HG02840 (cell line): ENCODE data around the gene YARS1.

ENCODE experiments used
- ATAC-seq: cut with Tn5 transposase; IDR thresholded peaks from one replicate; pipeline ENCODE4 v1.9.1; 2021; ENCODE audit warnings: mild to moderate bottlenecking, moderate library complexity, moderate number of reproducible peaks; ENCODE audit not compliant: unreplicated experiment, low FRiP score

YARS1 gene

GRCh38 chr1:32748926-32749325 lies 68.2 kb downstream of the YARS1 start:
- no peak for ATAC-seq

GRCh38 chr1:32748348-32748747 lies 68.8 kb downstream of the YARS1 start:
- ATAC-seq: no peak

GRCh38 chr1:32746130-32746529 lies 71.0 kb downstream of the YARS1 start:
- no peak for ATAC-seq

- ATAC-seq: no peak
These were observed 73.1 kb downstream of the YARS1 start for GRCh38 chr1:32744071-32744425.

- ATAC-seq: no peak
These were observed 73.6 kb downstream of the YARS1 start for GRCh38 chr1:32743380-32744070.

- no peak for ATAC-seq
These were observed 74.2 kb downstream of the YARS1 start for GRCh38 chr1:32742956-32743355.

GRCh38 chr1:32742199-32742947 lies 74.8 kb downstream of the YARS1 start:
- no peak for ATAC-seq

- ATAC-seq: no peak
These were observed 75.6 kb downstream of the YARS1 start for GRCh38 chr1:32741413-32742198.

- ATAC-seq: no peak
These were observed 76.1 kb downstream of the YARS1 start for GRCh38 chr1:32741059-32741412.

GRCh38 chr1:32736812-32737791 lies 80.1 kb downstream of the YARS1 start:
- no peak for ATAC-seq

- ATAC-seq: no peak
These were observed 83.4 kb downstream of the YARS1 start for GRCh38 chr1:32733582-32734321.

GRCh38 chr1:32729254-32730046 lies 87.7 kb downstream of the YARS1 start:
- no peak for ATAC-seq

GRCh38 chr1:32728413-32729077 lies 88.6 kb downstream of the YARS1 start:
- ATAC-seq: no peak

- ATAC-seq: no peak
These were observed 89.3 kb downstream of the YARS1 start for GRCh38 chr1:32727876-32728275.

- no peak for ATAC-seq
These were observed 91.6 kb downstream of the YARS1 start for GRCh38 chr1:32725615-32725982.
